Kidney (tissue), 14 donors: ENCODE results near the gene LSM3. TPM values are rescaled to one million over a fixed set of nuclear protein-coding genes. Genes with fewer than 3 reads are reported as not detected.

ENCODE experiments used
- DNase-seq, 5 donors: peaks; one replicate each; pipeline ENCODE4 v3.0.0-alpha.2; 2013 to 2020
- FAIRE-seq: peaks from 2 replicates; lab custom pipeline; 2012; peaks lifted over from hg19 to GRCh38; lab: Jason Lieb, UNC
- H3K27ac ChIP-seq, 2 donors: one replicate each; pipeline ENCODE4 v1.7.0; 2013; ENCODE audit warnings: low read depth in 2 of 2, low read length in 2 of 2, inconsistent platforms in 1 of 2
- H3K27me3 ChIP-seq: one replicate; pipeline ENCODE4 v1.7.1; 2013; ENCODE audit warnings: low read length, inconsistent platforms; ENCODE audit not compliant: control insufficient read depth, insufficient read depth
- H3K36me3 ChIP-seq, 3 donors: one replicate each; pipeline versions ENCODE4 v1.7.0 to v1.7.1; 2013; ENCODE audit warnings: low read length in 3 of 3, control low read depth in 1 of 3, inconsistent platforms in 1 of 3; ENCODE audit not compliant: insufficient read depth in 3 of 3, control insufficient read depth in 2 of 3
- H3K4me1 ChIP-seq, 3 donors: one replicate each; pipeline versions ENCODE4 v1.7.0 to v1.7.1; 2013; ENCODE audit warnings: low read length in 3 of 3, inconsistent platforms in 1 of 3, low read depth in 1 of 3; ENCODE audit not compliant: control insufficient read depth in 2 of 3, insufficient read depth in 2 of 3
- H3K4me3 ChIP-seq, 3 donors: one replicate each; pipeline versions ENCODE4 v1.7.0 to v1.8.1; 2013; ENCODE audit warnings: low read length in 3 of 3, control low read depth in 1 of 3, inconsistent platforms in 1 of 3
- H3K9ac ChIP-seq, 3 donors: one replicate each; pipeline versions ENCODE4 v1.7.0 to v1.7.1; 2013; ENCODE audit warnings: low read length in 3 of 3, control low read depth in 1 of 3, inconsistent platforms in 1 of 3
- H3K9me3 ChIP-seq, 3 donors: one replicate each; pipeline versions ENCODE4 v1.7.0 to v1.7.1; 2013; ENCODE audit warnings: low read length in 3 of 3, control low read depth in 1 of 3, inconsistent platforms in 1 of 3; ENCODE audit not compliant: control insufficient read depth in 2 of 3, insufficient read depth in 1 of 3
- CTCF ChIP-seq: IDR thresholded peaks from 3 replicates; pipeline ENCODE4 v1.5.1; 2012; ENCODE audit warnings: mild to moderate bottlenecking, moderate library complexity, borderline replicate concordance; ENCODE audit not compliant: insufficient read depth; ENCODE audit errors: extremely low read depth
- intact Hi-C: fragments of 100-400 bp; cut with DNase I; formaldehyde crosslinking; loops from one replicate; pipeline ENCODE4 v1.11.1; 2022
- polyA plus RNA-seq: library from polyadenylated mRNA; stranded (reverse); fragments of 350-450 nt; fragmentation: Illumina TruSeq; extraction: RNeasy Lipid Tissue Mini Kit (QIAGEN cat#74804); gene quantifications from one replicate; pipeline ENCODE4 v1.2.3, GENCODE V29; 2014; ENCODE audit warnings: low read depth, low replicate concordance; ENCODE audit not compliant: insufficient read depth
- total RNA-seq: library from RNA; stranded (reverse); fragmentation: NEBNext Ultra II Directional; extraction: Animal tissue kit (Norgen Biotek cat#: 25700); gene quantifications from one replicate; pipeline ENCODE4 v1.2.1, GENCODE V29; 2021
- donor health status: control.
- donor health status: control.
- donor health status: control.
- donor health status: control.
- donor health status: control.
- donor health status: DM: yes; HTN: yes; CAD: no.
- donor health status: Normal renal cell carcinoma (clear cell type).

The LSM3 gene
- total and polyA plus RNA-seq, 2 donors from 2014 or later: 11.9 to 30.2 TPM

GRCh38 chr3:14237457-14237856, 58.8 kb downstream of the LSM3 start:
- Histone ChIP-seq H3K9me3 (no peaks in the 10 kb centered on the region), H3K27me3 (no peaks in the 10 kb centered on the region), H3K4me3 (no peak overlapping the region), H3K9ac (no peak overlapping the region), H3K4me1 (peaks cover 0 to 5% (median 4%) of the 10 kb centered on the region in 3 donors), H3K36me3 (no peaks in the 10 kb centered on the region), H3K27ac (no peak overlapping the region)
- peak in 1 of 5 donors; percentile 11 for DNase-seq
- TF ChIP-seq CTCF: no peak
- intact Hi-C loops: no loop called here
- FAIRE-seq: no peak

- H3K27me3 ChIP-seq: no peaks in the 10 kb centered on the region
- peak in 1 of 5 donors; percentile 13 for DNase-seq
- intact Hi-C loops: no loop called here
- no peaks in the 10 kb centered on the region for H3K36me3 ChIP-seq
- no peak for TF ChIP-seq CTCF
- peaks cover 0 to 5% (median 3%) of the 10 kb centered on the region in 3 donors for H3K4me1 ChIP-seq
- FAIRE-seq: no peak
- no peak overlapping the region for H3K27ac ChIP-seq
- H3K4me3 ChIP-seq: no peak overlapping the region
- H3K9me3 ChIP-seq: no peaks in the 10 kb centered on the region
- H3K9ac ChIP-seq: no peak overlapping the region
These were observed 59.7 kb downstream of the LSM3 start for GRCh38 chr3:14238356-14238755.

GRCh38 chr3:14238930-14239329, 60.3 kb downstream of the LSM3 start:
- Histone ChIP-seq H3K9me3 (no peaks in the 10 kb centered on the region), H3K9ac (no peak overlapping the region), H3K27ac (no peak overlapping the region), H3K4me1 (peaks cover 0 to 5% (median 3%) of the 10 kb centered on the region in 3 donors), H3K4me3 (no peak overlapping the region), H3K36me3 (no peaks in the 10 kb centered on the region), H3K27me3 (no peaks in the 10 kb centered on the region)
- DNase-seq (no peak), FAIRE-seq (no peak)
- no peak for TF ChIP-seq CTCF
- intact Hi-C loops: no loop called here

- TF ChIP-seq CTCF: no peak
- no peak for DNase-seq
These were observed 61.3 kb downstream of the LSM3 start for GRCh38 chr3:14239940-14240339.

More at GRCh38 chr3:14239940-14240339, 61.3 kb downstream of the LSM3 start:
- no peak overlapping the region for H3K9ac ChIP-seq
- no peaks in the 10 kb centered on the region for H3K36me3 ChIP-seq
- no peaks in the 10 kb centered on the region for H3K9me3 ChIP-seq
- H3K27me3 ChIP-seq: no peaks in the 10 kb centered on the region
- H3K4me1 ChIP-seq: peaks cover 0 to 5% (median 3%) of the 10 kb centered on the region in 3 donors
- no peak overlapping the region for H3K27ac ChIP-seq
- H3K4me3 ChIP-seq: no peak overlapping the region
- FAIRE-seq: no peak
- intact Hi-C loops: no loop called here
